Measurements from ENCODE around the gene NFATC1.

NFATC1 gene

DNA sequence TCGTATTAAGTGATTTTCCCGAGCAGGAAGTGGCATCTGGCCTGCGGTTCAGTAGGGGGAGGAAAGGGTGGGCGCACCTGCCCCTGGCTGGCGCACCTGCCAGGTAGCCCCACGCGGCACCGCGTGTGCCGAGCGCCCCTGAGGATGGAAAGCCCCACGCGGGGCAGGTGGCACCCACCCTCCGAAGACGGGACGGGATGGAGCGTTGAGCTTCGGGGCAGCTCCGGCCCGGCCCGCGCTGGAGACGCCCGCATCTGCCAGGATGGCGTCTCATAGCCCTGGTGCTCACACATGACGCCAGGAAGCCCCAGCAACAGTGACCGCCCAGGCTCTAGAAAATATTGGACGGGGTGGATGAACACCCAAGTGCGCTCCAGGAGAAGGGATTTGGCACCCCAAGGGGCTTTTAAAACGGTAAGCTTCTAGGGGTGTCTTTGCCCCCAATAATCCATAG, 2.5 kb upstream of the NFATC1 start:
- DNase-seq = peak; percentile 54

DNA sequence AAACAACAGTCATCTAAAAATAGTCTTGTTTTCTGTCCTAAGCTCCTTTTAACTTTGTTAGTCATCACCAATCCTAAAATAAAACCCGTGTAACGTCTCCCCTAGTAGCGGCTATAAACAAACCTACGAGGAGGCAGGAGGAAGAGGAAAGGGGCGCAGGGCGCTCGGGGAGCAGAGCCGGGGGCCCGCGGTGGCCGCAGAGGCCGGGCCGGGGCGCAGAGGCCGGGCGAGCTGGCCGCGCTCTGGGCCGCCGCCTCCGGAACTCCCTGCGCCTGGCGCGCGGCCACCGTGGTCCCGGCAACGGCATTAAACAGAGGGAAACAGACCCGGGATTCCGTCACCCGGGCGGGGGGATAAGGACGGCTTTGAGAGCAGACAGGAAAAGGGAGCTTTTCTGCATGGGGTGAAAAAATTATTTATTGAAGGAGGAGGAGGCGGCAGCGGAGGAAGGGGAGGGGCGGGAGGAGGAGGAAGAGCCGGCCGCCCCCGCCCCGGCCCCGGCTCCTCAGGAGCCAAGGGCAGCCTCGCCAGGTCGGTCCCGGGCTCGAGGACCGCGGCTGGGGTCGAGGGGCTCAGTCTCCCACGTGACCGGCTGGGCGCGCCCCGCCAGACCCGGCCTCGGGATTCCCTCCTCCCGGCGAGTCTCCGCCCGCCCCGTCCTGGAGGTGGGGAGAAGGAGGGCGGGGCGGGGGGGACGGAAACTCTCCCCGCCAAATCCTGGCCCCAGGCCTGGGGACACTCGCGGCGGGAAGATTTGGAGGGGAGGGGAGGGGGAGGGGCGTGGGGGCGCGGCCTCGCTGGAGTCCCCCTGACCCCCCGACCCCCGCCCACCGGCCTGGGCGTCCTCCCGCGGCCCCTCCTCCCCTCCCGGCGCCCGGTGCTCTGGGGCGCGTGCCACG, 1.8 kb upstream of the NFATC1 start:
- peak; percentile 64 for DNase-seq

DNA sequence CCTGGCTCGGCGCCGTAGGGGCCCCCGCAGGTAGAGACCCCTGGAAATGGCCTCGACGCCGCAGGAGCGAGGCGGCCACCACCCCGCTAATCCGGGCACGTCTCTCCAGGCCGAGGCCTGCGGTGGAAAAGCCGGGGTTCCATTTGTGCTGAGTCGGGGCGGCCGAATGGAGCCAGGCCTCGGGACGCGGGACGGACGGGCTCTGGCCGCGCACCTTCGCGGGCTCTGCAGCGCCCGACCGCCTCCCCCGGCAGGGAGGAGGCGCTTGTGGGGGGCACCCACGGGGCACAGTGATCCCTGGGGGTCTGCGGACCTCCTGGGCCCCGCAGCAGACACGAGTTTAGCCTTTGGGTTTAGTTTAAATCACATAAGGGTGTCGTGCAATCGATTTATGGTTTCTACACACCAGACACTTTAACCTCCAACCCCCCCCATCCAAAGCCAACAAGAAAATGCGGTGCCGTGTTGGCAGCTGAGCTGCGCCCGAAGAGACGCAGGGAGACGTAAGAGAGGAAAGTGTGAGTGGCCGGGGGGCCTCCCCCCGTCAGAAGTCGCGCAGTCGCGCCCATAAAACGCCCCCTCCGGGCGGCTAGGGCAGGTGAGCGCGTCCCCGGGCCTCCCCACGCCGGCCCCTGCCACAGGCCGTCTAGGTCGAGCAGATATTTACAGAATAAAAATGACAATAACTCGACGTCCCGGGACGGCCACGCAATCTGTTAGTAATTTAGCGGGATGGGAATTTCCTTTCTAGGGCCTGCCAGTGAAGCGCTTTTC, 1.0 kb upstream of the NFATC1 start:
- peak; percentile 78 for DNase-seq

DNA sequence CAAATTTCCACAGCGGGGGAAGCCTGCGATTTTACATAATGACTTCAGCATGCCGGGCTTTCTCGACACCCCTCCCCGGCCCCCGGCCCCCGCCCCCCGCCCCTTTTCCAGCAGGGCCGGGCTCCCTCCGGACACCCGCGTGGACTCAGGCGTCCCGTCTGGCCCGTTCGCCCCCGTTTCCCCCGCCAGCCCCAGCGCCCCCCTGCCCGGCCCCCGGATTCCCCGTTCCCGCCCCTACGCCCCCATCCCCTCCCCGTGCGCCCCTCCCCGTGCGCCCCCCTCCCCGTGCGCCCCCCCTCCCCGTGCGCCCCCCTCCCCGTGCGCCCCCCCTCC, 456 bp upstream of the NFATC1 start:
- DNase-seq = no peak

DNA sequence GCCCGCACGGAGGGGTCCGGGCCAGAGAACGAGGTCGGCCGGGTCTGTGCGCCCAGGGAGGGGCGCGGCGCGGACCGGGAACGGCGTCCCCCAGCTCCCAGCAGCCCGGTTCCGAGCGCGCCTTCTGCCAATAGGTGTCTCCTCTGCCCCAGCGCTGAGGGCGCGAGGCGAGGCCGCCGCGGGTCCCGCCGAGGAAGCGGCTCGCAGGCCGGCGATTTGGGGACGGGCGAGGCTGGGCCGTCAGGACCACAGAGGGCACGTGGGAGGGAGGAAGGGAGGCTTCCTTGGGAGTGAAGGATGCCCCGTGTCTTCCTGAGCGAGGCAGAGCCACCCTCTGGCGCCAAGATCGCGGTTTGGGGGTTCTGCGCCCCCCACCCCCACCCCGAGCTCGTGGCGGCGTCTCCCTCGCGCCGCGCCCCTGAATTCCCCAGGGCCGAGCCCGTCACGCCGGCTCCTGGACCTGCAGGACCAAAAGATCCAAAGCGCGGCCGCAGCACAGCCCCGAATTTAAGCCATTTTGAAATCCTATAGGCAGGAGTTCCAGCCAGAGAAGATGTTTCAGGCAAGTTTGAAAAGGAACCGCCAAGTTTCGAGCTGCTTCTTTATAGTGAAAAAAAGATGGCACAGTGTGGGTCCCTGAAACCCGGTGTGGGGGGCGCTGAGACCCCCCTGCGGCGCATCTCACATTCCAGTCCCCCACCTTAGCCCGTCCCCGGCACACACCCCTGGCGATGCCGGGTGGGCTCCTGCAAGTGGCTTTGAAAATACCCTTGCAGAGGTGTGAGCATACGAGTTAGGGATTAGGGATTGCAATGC, 909 bp downstream of the NFATC1 start:
- DNase-seq = peak; percentile 64

DNA sequence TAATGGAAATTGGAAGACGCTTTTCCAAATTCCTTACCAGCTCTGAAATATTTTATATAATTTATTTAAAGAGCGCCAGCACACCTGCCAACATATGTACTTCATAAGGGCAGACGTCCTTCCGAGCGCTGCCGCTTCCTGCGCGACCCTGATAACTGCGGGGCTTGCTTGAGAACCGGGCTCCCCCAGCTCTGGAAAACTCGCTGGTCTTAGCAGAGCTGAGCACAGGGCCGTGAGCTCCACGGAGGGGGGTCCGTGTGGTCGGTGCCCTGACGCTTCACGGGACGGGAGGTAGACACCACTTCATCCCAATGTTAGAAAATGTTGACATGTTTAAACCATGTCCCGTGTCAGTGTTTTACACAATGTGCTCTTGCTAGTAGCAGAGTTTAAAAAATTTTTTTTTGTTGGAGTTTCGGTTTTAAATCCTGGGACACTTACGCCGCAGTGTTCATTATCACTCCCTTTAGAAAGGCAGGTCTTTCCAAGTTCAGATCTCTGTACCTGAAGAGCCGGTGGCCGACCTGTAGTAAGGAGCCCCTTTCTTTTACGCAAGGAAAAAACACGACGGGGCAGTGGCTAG, 1.6 kb downstream of the NFATC1 start:
- DNase-seq = peak; percentile 20

DNA sequence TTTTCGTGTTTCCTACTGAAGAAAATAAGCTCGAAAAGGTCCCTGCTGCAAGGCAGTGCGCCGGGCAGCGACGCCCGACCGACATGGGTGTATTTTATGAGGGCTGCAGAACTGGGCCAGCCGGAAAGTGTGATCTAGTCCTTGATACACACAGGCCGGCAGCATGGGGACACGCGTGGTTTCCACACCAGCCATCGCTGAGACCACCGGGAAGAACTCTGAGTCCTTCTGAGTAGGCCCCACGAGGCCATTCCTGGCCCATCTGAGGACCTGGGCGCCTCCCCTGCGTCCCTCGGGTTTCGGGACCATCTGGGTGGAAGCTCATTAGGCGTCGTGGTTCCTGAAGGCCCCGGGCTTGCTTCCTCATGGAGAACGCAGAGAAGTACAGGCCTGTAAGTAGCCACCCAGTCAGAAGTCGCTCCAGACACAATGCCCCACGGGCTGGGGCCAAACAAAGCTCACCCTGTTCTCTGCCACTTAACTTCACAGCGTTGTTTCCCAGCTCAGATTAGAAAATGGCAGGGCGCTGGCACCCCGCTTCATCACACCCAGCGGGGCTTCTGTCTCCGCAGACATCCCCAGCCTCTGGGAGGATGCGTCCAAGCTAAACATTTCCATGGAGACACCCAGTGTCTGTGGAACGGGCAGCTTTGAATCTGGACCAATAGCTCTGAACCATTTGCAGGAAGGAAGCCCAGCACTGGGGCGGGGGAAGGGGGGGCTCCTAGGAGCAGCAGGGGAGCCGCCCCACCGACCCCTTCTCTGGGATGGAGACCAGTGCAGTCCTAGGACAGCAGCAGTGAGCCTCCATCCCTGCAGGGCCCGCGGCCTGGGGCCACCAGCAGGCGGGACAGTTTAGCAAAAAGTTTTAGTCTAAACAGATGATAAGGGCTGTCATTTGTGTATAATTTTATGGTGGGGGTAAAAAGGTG, 2.4 kb downstream of the NFATC1 start:
- DNase-seq = peak; percentile 46

DNA sequence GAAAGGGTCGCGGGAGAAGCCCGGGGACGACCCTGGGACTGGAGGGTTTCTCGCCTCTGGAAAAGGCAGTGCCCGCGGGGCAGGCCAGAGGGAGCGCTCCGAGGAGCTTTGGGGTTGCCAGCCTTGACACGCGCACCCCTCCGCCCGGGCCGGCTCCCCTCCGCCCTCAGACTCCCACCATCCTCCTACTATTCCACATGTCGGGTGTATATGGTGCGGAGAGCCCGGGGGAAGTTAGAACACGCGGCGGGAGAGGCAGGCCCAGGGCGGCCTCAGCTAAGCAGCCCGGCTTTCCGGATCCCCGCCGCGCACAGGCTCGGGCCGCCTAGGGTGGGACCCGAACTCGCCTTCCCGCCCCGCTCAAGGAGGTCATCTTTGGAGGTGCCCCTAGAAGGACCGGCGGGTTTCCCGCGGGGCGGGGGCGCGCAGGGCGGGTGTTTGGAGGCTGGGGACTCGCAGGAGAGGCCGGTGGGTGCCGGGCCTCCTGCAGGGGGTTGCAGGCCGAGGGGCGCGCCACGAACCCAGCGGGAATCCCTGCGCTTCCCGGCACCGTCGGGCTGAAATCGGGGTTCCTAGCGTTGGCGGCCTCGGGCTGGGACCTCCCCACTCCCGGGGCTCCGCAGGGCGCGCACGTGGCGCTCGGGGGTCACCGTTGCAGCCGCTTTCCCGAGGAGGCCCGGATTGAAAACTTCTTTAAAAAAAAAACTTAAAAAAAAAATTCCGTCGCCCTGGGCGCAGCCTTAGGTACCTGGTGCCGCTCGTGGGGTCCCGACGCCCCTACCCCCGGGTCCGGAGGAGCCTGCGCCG, 3.7 kb downstream of the NFATC1 start:
- peak; percentile 62 for DNase-seq

DNA sequence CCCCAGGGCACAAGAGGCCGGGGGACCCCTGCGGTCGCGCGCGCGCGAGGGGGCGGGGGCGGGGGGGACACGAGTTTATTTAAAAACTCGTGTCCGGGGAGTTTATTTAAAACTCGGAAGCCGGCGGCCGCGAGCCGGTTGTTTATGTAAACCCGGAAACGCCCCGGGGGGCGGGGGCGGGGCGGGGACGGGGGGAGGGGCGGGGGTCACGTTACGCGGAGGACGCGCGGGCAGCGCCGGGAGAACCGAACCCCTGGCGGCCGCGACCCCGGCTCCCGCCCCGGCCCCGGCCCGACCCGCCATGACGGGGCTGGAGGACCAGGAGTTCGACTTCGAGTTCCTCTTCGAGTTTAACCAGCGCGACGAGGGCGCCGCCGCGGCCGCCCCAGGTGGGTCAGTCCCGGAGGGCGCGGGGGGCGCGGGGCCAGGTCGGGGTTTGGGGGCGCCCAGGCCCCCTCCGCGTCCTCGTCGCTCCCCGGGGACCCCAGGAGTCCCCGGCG, 4.4 kb downstream of the NFATC1 start:
- peak; percentile 76 for DNase-seq

DNA sequence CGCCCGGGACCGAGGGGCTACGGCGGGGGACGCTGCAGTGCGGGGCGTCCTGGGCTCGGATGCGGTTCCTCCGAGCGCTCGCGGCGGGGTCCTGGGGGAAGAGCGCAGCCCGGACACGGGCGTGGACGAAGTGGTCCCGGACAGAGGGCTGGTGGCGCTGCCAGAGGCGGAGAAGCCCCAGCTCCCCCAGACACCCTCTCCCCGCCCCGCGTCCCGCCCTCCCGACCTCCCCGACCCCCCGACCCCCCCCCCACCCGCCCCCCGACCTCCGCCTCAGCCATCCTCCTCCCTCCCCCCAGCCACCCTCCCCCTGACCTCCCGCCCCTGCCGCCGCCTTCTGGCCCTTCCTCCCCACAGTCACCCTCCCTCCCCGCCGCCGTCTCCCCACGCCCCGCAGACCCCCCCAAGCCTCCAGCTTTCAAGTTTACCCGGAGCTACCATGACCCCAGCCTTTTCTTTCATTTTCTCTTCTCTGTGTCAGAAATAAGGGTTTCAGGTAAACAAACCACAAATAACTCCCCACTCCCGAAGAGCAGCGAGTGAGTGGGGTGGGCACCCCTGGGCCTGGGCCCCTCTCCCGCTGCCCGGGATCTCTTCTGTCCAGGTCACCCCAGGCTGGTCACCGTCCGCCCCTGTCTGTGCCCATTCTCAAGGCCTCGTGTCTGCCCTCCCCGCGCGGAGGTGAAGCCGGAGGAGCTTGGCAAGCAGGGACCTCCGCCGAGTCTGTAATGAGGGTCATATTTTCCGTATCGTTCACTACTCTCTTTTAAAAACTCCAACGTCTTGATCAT, 5.1 kb downstream of the NFATC1 start:
- peak; percentile 65 for DNase-seq

DNA sequence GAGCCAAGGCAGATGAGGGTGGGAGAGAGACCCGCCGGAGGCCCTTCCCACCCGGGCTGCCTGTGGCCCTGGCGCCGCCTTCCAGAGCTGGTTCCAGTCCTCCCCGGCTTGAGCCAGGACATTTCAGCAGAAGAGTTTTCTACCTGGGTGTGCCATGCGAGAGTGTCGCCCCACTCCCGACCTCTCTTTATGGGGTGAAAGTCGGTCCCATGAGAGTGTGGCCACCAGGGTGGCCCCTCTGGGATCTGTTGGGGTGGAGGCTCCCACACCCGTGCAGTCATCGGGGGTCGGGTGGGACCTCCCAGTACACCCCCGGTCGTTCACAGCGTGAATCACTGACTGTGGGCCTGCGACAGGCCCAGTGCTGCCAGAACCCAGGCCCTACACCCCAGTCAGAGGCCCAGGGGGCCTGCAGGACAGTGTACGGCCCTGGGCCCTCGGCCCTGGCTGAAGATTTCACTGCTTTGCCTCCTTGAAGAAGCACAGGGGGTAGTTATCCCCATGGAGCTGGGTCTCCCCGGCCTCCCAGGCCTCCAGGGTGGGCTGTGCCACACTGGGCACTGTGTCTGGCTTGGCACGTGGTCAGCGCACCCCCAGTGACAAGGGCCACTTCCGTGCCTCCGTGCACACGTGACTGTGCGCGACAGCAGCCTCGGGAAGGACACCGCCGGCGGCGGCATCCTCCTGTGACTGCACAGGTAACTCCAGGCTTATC, 5.9 kb downstream of the NFATC1 start:
- peak; percentile 54 for DNase-seq

DNA sequence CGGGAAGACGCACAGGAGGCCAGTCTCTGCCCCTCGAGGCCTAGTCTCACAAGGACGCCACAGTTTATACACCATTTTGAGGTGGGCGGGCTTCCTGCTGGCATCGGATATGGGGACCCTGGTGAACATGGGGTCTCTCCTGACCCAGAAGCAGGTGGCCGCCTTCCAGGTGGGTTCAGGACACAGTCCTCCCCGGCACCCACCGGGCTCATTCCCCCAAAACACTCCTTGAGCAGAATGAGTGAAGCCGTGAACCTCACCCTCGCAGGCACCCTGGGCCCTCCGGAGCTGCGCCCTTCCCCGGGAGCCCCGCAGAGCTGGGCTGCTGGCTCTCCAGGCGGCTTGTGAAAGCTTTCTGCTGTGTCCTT, 6.5 kb downstream of the NFATC1 start:
- peak; percentile 49 for DNase-seq

DNA sequence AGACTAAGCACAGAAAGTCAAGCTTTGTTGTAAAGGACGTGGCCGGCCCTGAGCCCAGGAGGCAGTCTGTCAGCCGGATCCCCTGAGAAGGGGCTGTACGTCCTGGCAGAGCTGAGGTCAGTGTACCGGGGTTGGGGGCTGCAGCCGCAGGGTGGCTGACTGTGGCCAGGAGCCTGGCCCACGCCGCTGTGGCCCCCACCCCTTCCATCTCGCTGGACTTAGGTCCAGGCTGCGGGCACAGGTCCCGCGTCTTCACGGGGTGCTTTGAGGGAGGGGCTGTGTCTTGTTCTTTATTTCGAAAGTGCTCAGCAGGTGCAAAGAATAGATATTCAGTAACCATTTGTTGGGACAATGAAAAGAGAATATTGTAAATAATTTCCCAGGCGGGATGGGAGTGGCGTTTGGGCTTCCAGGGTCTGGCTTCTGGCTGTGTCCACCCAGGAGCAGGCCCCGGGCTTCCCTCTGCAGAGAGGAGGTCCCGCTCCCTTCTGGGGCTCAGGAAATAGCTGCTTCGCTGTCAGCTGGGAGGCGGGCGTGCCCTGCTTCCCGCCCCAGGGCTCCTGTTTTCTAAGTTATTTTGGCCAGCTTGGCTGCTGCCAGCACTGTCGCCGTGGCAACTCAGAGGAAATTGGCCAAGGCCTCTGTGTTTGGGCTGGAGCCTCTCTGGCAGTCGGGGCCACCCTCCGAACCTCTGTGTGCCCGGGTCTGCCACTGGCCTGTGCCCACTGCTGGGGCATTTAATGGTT, 7.4 kb downstream of the NFATC1 start:
- peak; percentile 55 for DNase-seq

DNA sequence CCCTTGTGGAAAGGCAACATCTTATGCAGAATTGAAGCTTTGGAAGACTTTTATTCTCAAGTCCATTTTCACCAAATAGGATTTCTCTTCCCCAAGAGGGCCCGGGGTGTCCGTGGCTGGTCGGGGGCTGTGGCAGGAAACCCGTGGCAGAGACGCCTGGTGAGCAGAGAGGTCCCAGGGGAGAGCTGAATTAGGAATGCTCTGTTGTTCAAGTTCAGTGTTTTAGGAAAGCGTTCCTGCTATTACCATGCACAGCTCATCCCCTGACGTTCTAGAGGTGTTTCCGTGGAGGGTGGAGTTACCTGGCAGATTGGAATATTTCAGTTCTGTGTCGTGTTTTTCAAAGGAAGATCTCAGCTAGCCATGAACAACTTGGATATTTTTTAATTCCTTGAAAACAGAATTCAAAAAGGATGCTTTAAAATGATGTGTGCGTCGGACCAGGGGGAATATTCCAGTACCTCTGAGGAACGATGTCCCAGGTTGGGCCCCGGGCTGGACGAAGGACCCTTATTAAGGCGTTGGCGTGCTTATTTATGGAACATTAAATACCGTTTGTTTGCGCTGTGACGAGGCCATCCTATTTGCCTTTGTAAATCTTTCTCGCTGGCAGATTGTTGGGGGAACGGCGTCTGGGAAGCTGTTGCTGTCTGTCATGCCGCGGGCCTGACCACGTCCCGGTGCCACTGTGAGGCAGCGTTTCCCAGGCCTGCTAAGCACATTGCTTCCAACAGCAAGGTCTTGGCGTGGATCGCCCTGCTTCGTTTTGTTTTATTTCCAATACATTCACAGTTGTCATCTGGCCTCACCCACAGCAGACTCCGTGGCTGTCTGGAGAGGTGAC, 8.2 kb downstream of the NFATC1 start:
- DNase-seq = no peak

DNA sequence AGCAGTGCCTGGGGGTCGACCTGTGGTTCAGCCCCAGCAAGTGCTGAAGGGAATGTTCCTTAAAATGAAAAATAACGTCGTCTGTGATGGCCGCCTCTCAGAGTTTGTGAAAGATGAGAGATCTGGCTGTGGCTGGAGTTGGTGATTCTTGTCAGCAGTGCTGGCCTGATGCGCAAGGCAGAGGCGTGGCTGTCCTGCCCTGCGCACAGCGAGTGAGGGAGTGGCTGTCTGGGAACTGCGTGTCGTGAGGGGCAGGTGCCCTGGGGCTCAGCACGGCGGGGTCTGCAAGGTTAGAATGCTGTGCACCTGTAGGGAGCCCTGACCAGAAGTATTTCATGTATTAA, 8.8 kb downstream of the NFATC1 start:
- DNase-seq = peak; percentile 57

DNA sequence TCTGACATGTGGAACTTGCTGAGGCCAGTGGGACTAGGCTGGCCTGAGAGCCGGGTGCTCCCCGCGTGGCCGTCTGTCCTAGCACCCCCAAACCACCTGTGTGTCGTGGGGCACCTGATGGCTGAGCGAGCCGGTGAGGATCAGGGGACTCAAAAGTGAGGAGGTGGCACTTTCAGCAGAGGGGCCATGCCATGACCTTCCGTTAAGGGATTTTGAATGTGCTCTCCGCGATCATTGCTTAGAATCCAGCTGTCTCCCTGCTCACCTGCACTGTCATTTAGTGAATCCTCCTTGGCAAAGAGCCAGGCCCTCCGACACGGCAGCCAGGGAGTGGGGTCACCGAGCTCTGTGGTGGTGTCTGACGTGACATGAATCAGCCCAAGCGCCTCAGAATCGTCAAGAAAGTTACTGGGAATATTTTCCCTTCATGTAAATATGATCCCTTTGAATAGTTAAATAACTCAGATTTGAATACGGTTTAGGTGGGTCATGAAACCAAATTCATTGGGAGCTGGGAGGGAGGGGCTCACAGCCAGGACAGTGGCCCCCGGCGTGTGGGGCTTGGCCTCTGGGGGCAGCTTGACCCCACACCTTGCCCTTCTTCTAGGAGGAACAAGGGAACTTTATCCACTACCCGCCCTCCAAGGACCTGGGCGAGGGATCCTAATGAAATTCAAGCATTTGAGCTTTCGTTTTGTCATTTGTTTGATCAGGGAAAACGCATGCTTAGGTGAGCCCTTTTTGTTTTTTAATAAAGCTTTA, 9.5 kb downstream of the NFATC1 start:
- peak; percentile 61 for DNase-seq
